Measurements from ENCODE around the gene VAC14. TPM values are rescaled to one million over a fixed set of nuclear protein-coding genes. Genes with fewer than 3 reads are reported as not detected.
"Not testable (repeated sequence)": the region's sequence is repeated elsewhere in the genome, so short reads cannot be mapped to it uniquely, and the experiment has no call there.

The VAC14 gene
- polyA plus RNA-seq, 1 donor, result 40.3 TPM

- not testable (repeated sequence) for H3K27me3 ChIP-seq (ENCODE audit: control insufficient read depth, insufficient read depth, low read length); H3K9me3 ChIP-seq (ENCODE audit: control insufficient read depth, low read depth, low read length); H3K4me3 ChIP-seq (ENCODE audit: low read length); H3K27ac ChIP-seq (ENCODE audit: low read length); H3K4me1 ChIP-seq (ENCODE audit: control insufficient read depth, insufficient read depth, low read length); DNase-seq
- WGBS (ENCODE audit: insufficient coverage, low lambda C conversion rate), result no CpG with 5 or more reads among the region's 4 CpGs
- peaks cover 48% of the 10 kb centered on the region for H3K36me3 ChIP-seq (ENCODE audit: control insufficient read depth, insufficient read depth, low read length)
These were observed 130.0 kb downstream of the VAC14 start for GRCh38 chr16:70670938-70671337.

- Histone ChIP-seq H3K27ac (ENCODE audit: low read length) (no peak overlapping the region), H3K9me3 (ENCODE audit: control insufficient read depth, low read depth, low read length) (no peaks in the 10 kb centered on the region), H3K36me3 (ENCODE audit: control insufficient read depth, insufficient read depth, low read length) (peaks cover 51% of the 10 kb centered on the region), H3K4me3 (ENCODE audit: low read length) (no peak overlapping the region), H3K4me1 (ENCODE audit: control insufficient read depth, insufficient read depth, low read length) (no peaks in the 10 kb centered on the region), H3K27me3 (ENCODE audit: control insufficient read depth, insufficient read depth, low read length) (no peaks in the 10 kb centered on the region)
- no peak for DNase-seq
- 100% methylated on average over 1 of the region's 2 CpGs for WGBS (ENCODE audit: insufficient coverage, low lambda C conversion rate)
These were observed 130.8 kb downstream of the VAC14 start for GRCh38 chr16:70670175-70670574.

- no peak for DNase-seq
- Histone ChIP-seq H3K27me3 (ENCODE audit: control insufficient read depth, insufficient read depth, low read length) (no peaks in the 10 kb centered on the region), H3K27ac (ENCODE audit: low read length) (no peak overlapping the region), H3K4me3 (ENCODE audit: low read length) (no peak overlapping the region), H3K9me3 (ENCODE audit: control insufficient read depth, low read depth, low read length) (no peaks in the 10 kb centered on the region), H3K36me3 (ENCODE audit: control insufficient read depth, insufficient read depth, low read length) (peaks cover 64% of the 10 kb centered on the region), H3K4me1 (ENCODE audit: control insufficient read depth, insufficient read depth, low read length) (no peaks in the 10 kb centered on the region)
- WGBS (ENCODE audit: insufficient coverage, low lambda C conversion rate), result 100% methylated on average over 1 of the region's 22 CpGs
These were observed 134.9 kb downstream of the VAC14 start for GRCh38 chr16:70665806-70666735.

- no peak for DNase-seq
- Histone ChIP-seq H3K4me1 (ENCODE audit: control insufficient read depth, insufficient read depth, low read length) (no peaks in the 10 kb centered on the region), H3K36me3 (ENCODE audit: control insufficient read depth, insufficient read depth, low read length) (peaks cover 58% of the 10 kb centered on the region), H3K4me3 (ENCODE audit: low read length) (no peak overlapping the region), H3K9me3 (ENCODE audit: control insufficient read depth, low read depth, low read length) (no peaks in the 10 kb centered on the region), H3K27me3 (ENCODE audit: control insufficient read depth, insufficient read depth, low read length) (no peaks in the 10 kb centered on the region), H3K27ac (ENCODE audit: low read length) (no peak overlapping the region)
- no CpG with 5 or more reads among the region's 14 CpGs for WGBS (ENCODE audit: insufficient coverage, low lambda C conversion rate)
These were observed 135.8 kb downstream of the VAC14 start for GRCh38 chr16:70665113-70665694.

- H3K4me3 ChIP-seq (ENCODE audit: low read length), result no peak overlapping the region
- no CpG with 5 or more reads among the region's 39 CpGs for WGBS (ENCODE audit: insufficient coverage, low lambda C conversion rate)
- DNase-seq, result no peak
- no peaks in the 10 kb centered on the region for H3K4me1 ChIP-seq (ENCODE audit: control insufficient read depth, insufficient read depth, low read length)
- H3K36me3 ChIP-seq (ENCODE audit: control insufficient read depth, insufficient read depth, low read length), result peaks cover 57% of the 10 kb centered on the region
- no peaks in the 10 kb centered on the region for H3K27me3 ChIP-seq (ENCODE audit: control insufficient read depth, insufficient read depth, low read length)
- H3K9me3 ChIP-seq (ENCODE audit: control insufficient read depth, low read depth, low read length), result no peaks in the 10 kb centered on the region
- H3K27ac ChIP-seq (ENCODE audit: low read length), result no peak overlapping the region
These were observed 136.4 kb downstream of the VAC14 start for GRCh38 chr16:70664325-70665112.

GRCh38 chr16:70663524-70664324, 137.2 kb downstream of the VAC14 start:
- H3K4me1 ChIP-seq (ENCODE audit: control insufficient read depth, insufficient read depth, low read length), result no peaks in the 10 kb centered on the region
- no peaks in the 10 kb centered on the region for H3K9me3 ChIP-seq (ENCODE audit: control insufficient read depth, low read depth, low read length)
- WGBS (ENCODE audit: insufficient coverage, low lambda C conversion rate), result no CpG with 5 or more reads among the region's 56 CpGs
- H3K36me3 ChIP-seq (ENCODE audit: control insufficient read depth, insufficient read depth, low read length), result peaks cover 57% of the 10 kb centered on the region
- H3K27ac ChIP-seq (ENCODE audit: low read length), result no peak overlapping the region
- DNase-seq, result no peak
- H3K4me3 ChIP-seq (ENCODE audit: low read length), result no peak overlapping the region
- H3K27me3 ChIP-seq (ENCODE audit: control insufficient read depth, insufficient read depth, low read length), result no peaks in the 10 kb centered on the region

- no peaks in the 10 kb centered on the region for H3K27me3 ChIP-seq (ENCODE audit: control insufficient read depth, insufficient read depth, low read length)
- no peak for DNase-seq
- 60% methylated on average over 1 of the region's 13 CpGs for WGBS (ENCODE audit: insufficient coverage, low lambda C conversion rate)
- H3K4me3 ChIP-seq (ENCODE audit: low read length), result no peak overlapping the region
- peaks cover 55% of the 10 kb centered on the region for H3K36me3 ChIP-seq (ENCODE audit: control insufficient read depth, insufficient read depth, low read length)
- H3K9me3 ChIP-seq (ENCODE audit: control insufficient read depth, low read depth, low read length), result no peaks in the 10 kb centered on the region
- H3K4me1 ChIP-seq (ENCODE audit: control insufficient read depth, insufficient read depth, low read length), result no peaks in the 10 kb centered on the region
- H3K27ac ChIP-seq (ENCODE audit: low read length), result no peak overlapping the region
These were observed 137.9 kb downstream of the VAC14 start for GRCh38 chr16:70662991-70663523.

- Histone ChIP-seq H3K9me3 (ENCODE audit: control insufficient read depth, low read depth, low read length) (no peaks in the 10 kb centered on the region), H3K4me1 (ENCODE audit: control insufficient read depth, insufficient read depth, low read length) (no peaks in the 10 kb centered on the region), H3K27me3 (ENCODE audit: control insufficient read depth, insufficient read depth, low read length) (no peaks in the 10 kb centered on the region), H3K36me3 (ENCODE audit: control insufficient read depth, insufficient read depth, low read length) (peaks cover 56% of the 10 kb centered on the region), H3K4me3 (ENCODE audit: low read length) (no peak overlapping the region), H3K27ac (ENCODE audit: low read length) (no peak overlapping the region)
- WGBS (ENCODE audit: insufficient coverage, low lambda C conversion rate), result no CpG with 5 or more reads among the region's 21 CpGs
- no peak for DNase-seq
These were observed 138.9 kb downstream of the VAC14 start for GRCh38 chr16:70661918-70662641.

- H3K27ac ChIP-seq (ENCODE audit: low read length), result no peak overlapping the region
- no peak overlapping the region for H3K4me3 ChIP-seq (ENCODE audit: low read length)
- H3K9me3 ChIP-seq (ENCODE audit: control insufficient read depth, low read depth, low read length), result no peaks in the 10 kb centered on the region
- H3K4me1 ChIP-seq (ENCODE audit: control insufficient read depth, insufficient read depth, low read length), result no peaks in the 10 kb centered on the region
- H3K27me3 ChIP-seq (ENCODE audit: control insufficient read depth, insufficient read depth, low read length), result no peaks in the 10 kb centered on the region
- 82% methylated on average over 2 of the region's 17 CpGs for WGBS (ENCODE audit: insufficient coverage, low lambda C conversion rate)
- DNase-seq, result no peak
- H3K36me3 ChIP-seq (ENCODE audit: control insufficient read depth, insufficient read depth, low read length), result peaks cover 52% of the 10 kb centered on the region
These were observed 139.4 kb downstream of the VAC14 start for GRCh38 chr16:70661534-70661917.
